VCaP (cell line): ENCODE measurements around the gene PAPSS2.
"Not testable (repeated sequence)": the region's sequence is repeated elsewhere in the genome, so short reads cannot be mapped to it uniquely, and the experiment has no call there.

ENCODE experiments used
- H3K27ac ChIP-seq: fragments of 450-650 bp; 2 replicates; pipeline ENCODE4 v1.5.1; 2017
- CTCF ChIP-seq: fragments of 450-650 bp; conservative IDR thresholded peaks from 2 replicates; pipeline ENCODE4 v1.5.1; 2017; ENCODE audit warnings: mild to moderate bottlenecking, moderate library complexity

The PAPSS2 gene

GRCh38 chr10:87643920-87644319 lies 15.8 kb upstream of the PAPSS2 start:
- no peak overlapping the region for H3K27ac ChIP-seq
- no peak for TF ChIP-seq CTCF

GRCh38 chr10:87644500-87644899 lies 15.2 kb upstream of the PAPSS2 start:
- H3K27ac ChIP-seq, result not testable (repeated sequence)

GRCh38 chr10:87646192-87646909 lies 13.3 kb upstream of the PAPSS2 start:
- peak overlapping the region; percentile 40 for H3K27ac ChIP-seq
- no peak for TF ChIP-seq CTCF

GRCh38 chr10:87646935-87647334 lies 12.7 kb upstream of the PAPSS2 start:
- TF ChIP-seq CTCF, result no peak
- H3K27ac ChIP-seq, result peak overlapping the region; percentile 40

GRCh38 chr10:87650838-87651589 lies 8.7 kb upstream of the PAPSS2 start:
- TF ChIP-seq CTCF, result no peak

GRCh38 chr10:87651801-87652200 lies 7.9 kb upstream of the PAPSS2 start:
- H3K27ac ChIP-seq, result no peak overlapping the region
- TF ChIP-seq CTCF, result no peak

More at GRCh38 chr10:87650838-87651589, 8.7 kb upstream of the PAPSS2 start:
- H3K27ac ChIP-seq, result no peak overlapping the region

GRCh38 chr10:87652261-87652660 lies 7.4 kb upstream of the PAPSS2 start:
- H3K27ac ChIP-seq, result no peak overlapping the region
- no peak for TF ChIP-seq CTCF

GRCh38 chr10:87654212-87654611 lies 5.5 kb upstream of the PAPSS2 start:
- H3K27ac ChIP-seq, result no peak overlapping the region
- TF ChIP-seq CTCF, result no peak
